Suprapubic skin (tissue), 3 donors: Measurements from ENCODE around the gene UBTD2.

Source experiments
- CTCF ChIP-seq, 2 donors: fragments of 200-600 bp in 1 of 2; fragments of 450-650 bp in 1 of 2; sonication (generic) in 1 of 2; IDR thresholded peaks; one replicate each; pipeline ENCODE4 v1.5.1; 2016 to 2019; ENCODE audit warnings: antibody characterized with exemption in 2 of 2, mild to moderate bottlenecking in 1 of 2, moderate library complexity in 1 of 2
- EP300 ChIP-seq: sonication (generic); formaldehyde crosslinking; IDR thresholded peaks from one replicate; pipeline ENCODE4 v1.6.1; 2017; ENCODE audit warnings: antibody characterized with exemption
- POLR2A ChIP-seq, 2 donors: fragments of 450-650 bp; IDR thresholded peaks; one replicate each; pipeline ENCODE4 v1.6.1; 2017; ENCODE audit warnings: antibody characterized with exemption in 2 of 2, mild to moderate bottlenecking in 2 of 2, moderate library complexity in 2 of 2

GRCh38 chr5:172224996-172225395 is 58.6 kb downstream of the UBTD2 start:
- no peak for TF ChIP-seq CTCF (IDR thresholded peaks at IDR 0.05)
- TF ChIP-seq EP300: no peak
- no peak for TF ChIP-seq POLR2A (IDR thresholded peaks at IDR 0.05)
